HG03097 (cell line): Measurements from ENCODE around the gene IVNS1ABP.

ENCODE experiments used
- ATAC-seq: cut with Tn5 transposase; IDR thresholded peaks from one replicate; pipeline ENCODE4 v1.9.1; 2021; ENCODE audit not compliant: unreplicated experiment, low FRiP score

IVNS1ABP gene

DNA sequence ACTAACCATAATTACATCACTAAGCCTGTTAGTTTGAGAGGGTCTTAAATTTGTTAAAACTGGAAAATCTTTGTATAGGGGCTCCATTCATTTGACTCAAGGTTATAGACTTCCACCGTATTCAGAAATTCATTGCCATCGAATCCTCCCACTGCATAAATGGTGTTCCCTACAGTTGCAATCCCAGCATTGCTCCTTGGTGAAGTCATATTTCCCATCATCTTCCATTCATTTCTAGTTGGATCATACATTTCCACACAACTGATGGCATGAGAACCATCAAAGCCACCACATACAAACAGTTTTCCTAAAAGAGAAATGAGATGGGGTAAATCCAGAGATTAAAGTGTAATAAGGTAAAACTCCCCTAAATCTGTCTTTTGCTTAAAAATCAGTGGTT, 19.1 kb downstream of the IVNS1ABP start:
- ATAC-seq = no peak

GRCh38 chr1:185295091-185295490, 22.0 kb downstream of the IVNS1ABP start:
- no peak for ATAC-seq

DNA sequence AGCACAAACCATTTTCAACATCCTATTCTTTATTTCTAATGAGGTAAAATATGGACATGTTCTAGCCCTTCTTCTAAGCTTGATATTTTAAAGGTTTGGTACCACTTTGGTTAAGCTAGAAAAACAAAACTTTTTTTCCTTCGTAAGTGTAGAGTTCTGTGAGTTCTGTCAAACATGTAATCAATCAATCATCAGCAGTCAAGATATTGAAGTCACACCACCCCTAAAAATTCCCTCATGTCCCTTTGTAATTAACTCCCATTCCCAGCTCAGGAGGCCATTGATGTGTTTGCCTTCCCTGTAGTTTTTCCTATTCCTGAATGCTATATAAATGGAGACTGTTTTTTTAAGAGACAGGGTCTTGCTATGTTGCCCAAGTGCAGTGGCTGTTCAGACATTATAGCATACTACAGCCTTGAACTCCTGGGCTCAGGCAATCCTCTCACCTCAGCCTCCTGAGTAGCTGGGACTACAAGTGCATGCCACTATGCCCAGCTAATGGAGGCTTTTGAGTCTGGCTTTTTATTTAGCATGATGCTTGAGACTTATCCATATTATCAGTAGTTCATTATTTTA, 23.0 kb downstream of the IVNS1ABP start:
- ATAC-seq = no peak

GRCh38 chr1:185292237-185292636, 24.8 kb downstream of the IVNS1ABP start:
- no peak for ATAC-seq

GRCh38 chr1:185291652-185292051, 25.4 kb downstream of the IVNS1ABP start:
- ATAC-seq = no peak

GRCh38 chr1:185291159-185291558, 25.9 kb downstream of the IVNS1ABP start:
- ATAC-seq = no peak

GRCh38 chr1:185289880-185290279, 27.2 kb downstream of the IVNS1ABP start:
- ATAC-seq = no peak

DNA sequence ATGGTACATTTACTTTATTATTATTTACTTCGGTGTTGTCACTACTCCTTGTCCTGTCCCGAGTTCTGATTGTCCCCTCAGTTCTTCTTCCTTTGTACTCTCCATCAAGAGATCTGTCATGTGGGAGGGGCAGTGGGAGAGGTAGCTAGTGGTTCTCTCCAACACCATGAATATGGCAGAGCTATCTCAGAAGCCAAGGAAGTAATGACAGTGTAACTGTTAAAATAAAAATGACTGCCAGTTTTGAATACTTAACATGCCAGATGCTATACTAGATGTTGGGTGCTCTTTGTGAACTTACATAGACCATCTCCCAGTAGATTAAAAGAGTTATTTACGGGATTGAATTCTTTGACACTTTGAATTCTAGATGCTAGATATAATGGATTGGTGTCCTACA, 28.6 kb downstream of the IVNS1ABP start:
- no peak for ATAC-seq

DNA sequence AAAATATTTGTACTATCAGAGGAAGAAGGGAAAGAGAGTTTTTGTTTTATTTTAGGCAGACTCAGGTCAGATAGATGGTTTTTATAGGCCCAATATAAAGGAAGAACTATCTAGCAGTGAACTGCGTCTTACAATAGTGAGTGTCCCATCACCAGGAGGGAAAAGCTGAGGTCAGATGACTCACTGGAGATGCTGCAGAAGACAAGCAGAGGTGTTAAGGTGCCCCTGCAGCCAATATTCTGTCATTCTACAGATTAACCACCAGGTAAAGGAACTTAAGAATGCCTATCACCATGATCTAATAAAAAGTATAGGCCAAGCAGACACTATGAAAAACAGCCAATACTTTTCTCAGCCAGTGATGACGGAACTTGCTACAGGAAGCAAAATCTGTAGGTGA, 29.6 kb downstream of the IVNS1ABP start:
- no peak for ATAC-seq

GRCh38 chr1:185284533-185285276, 32.3 kb downstream of the IVNS1ABP start:
- ATAC-seq = no peak

DNA sequence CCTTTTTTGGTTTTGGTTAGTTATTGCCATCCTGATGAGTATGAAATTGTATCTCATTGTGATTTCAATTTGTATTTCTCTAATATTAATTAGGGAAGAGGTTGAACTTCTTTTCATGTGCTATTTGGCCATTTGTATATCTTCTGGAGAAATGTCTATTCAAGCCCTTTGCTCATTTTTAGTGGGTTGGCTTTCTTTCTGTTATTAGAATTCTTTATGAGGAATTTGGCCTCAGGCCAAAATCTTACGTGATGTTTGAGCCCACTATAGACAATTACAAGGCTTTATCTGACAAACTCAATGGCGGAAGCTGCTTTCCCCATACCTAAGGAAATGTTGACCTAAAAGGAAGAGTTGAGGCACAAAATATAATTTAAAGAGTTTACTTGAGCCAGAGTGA, 32.9 kb downstream of the IVNS1ABP start:
- ATAC-seq = no peak

GRCh38 chr1:185281245-185281644, 35.8 kb downstream of the IVNS1ABP start:
- peak; percentile 98 for ATAC-seq

- ATAC-seq = no peak
These were observed 36.5 kb downstream of the IVNS1ABP start for GRCh38 chr1:185280589-185280988.

DNA sequence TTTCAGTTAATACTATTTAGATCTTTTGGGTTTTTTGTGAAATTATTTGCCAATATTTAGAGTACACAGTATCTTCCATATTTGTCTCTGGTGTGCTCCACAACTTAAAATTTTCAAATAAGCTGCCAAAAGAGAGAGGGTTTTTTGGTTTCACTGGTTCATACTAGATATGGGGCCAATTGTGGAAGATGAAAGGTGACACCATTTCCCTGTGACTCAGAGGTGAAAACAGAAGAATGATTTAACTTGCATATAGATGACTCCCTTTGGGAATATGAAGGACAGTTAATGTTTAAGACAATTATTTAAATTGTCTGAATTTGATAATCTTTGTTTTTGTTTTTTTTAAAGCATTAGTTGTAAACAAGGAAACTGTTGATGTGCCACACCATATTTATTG, 37.5 kb downstream of the IVNS1ABP start:
- no peak for ATAC-seq

DNA sequence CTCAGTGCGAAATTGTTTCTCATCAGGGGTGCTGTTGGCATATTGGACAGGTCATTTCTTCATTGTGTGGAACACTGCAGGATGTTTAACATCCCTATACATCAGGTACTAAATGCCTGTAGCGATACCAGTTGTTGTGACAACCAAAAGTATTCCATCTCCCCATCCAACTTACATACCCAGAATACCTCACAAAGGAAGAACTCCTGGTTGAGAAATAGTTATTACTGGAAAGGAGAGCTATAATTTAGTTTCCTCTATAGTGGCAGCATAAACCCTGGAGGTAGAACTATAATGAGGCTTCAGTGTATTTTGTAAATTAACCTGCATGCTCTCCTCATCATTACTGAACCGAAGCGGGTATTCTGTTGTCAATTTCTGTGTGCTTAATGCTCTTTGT, 45.1 kb downstream of the IVNS1ABP start:
- no peak for ATAC-seq

- no peak for ATAC-seq
These were observed 48.7 kb downstream of the IVNS1ABP start for GRCh38 chr1:185268352-185268751.

- ATAC-seq = no peak
These were observed 49.3 kb downstream of the IVNS1ABP start for GRCh38 chr1:185267701-185268100.

GRCh38 chr1:185267301-185267700, 49.7 kb downstream of the IVNS1ABP start:
- no peak for ATAC-seq

GRCh38 chr1:185265314-185265713, 51.7 kb downstream of the IVNS1ABP start:
- ATAC-seq = no peak

DNA sequence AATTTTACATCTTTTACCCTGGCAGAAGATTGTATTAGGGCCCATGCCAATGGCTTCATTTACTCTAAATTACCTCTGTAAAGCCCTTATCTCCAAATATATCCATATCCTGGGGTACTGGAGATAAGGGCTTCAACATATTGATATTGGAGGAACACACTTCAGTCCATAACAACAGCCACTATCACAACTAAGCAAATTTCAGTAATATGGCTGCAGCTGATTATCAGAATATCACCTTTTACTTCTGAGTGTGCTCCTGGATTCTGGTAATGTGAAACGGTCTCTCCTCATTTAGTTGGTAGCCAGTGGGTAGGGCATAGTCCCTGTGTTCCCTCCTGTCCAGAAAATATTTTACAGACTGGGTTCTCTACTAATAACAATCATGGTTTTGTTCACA, 53.3 kb downstream of the IVNS1ABP start:
- no peak for ATAC-seq

GRCh38 chr1:185263292-185263691, 53.8 kb downstream of the IVNS1ABP start:
- no peak for ATAC-seq

DNA sequence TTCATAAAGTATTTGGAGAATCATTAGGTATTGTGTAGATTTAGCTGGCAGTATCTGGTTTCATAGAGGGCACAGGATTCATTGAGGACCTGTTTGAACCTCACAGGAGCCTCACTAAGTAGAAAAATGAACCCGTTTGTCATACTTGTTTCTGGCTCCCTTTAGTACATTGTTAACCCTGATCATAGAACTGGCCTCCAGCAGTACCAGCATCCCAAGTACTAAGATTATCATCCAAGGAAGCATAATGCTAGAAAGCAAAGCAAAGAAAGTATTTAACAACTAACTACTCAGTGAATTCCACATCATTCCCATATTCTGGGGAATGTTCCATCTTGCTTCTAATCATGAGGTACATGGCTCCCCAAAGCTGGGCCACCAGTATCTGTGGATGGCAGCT, 54.9 kb downstream of the IVNS1ABP start:
- no peak for ATAC-seq
